ENCODE results near the gene HOMER3. TPM values are rescaled to one million over a fixed set of nuclear protein-coding genes. Genes with fewer than 3 reads are reported as not detected.

The HOMER3 gene
- polyA plus RNA-seq, 3 donors = 45.1 to 88.1 (median 49.4) TPM

DNA sequence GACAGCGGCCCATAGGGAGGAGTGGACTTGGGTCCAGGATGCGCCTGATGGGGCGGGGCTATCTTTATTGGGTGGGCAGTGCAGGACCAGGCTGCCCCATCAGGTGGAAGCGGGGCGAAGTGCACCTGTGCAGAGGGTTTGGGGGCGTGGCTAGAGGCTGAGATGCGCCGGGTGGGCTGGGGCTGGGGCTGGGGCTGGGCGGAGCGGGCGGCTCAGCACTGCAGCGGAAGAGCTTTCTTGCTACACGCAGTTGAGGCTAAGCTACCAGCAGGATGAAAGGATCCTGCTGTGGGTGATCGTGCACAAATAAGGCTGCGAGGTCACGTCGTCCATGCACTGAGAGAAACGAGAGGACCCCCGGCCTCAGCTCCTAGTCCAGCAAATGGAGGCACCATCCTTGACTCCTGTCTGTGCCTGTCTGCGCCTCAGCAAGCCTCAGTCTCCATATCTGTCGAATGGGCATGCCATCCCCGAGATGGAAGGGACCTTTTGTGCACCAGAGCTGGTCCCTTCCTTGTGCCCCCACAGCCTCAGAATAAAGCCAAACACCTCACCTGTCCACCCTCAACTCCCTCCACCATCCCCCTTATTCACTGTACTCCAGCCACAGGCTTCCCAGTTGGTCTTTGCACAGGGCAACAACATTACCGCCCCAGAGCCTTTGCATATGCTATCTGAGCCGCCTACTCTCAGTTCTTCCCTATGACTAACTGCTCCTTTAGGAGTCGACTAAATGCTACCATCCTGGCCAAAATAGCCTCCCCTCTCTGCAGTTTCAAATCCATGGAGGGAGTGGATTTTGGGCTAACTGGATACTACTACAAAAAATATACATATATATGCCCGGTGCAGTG is 21.0 kb upstream of the HOMER3 start:
- no peaks in the 10 kb centered on the region for H3K27me3 ChIP-seq (ENCODE audit: control insufficient read depth in 2 of 2, insufficient read depth in 2 of 2, low read length in 2 of 2)
- 22% methylated on average over 24 of the region's 26 CpGs for WGBS (ENCODE audit: insufficient coverage)
- Mint-ChIP-seq H3K27ac (no peak overlapping the region), H3K4me3 (peak overlapping the region; percentile 12 to 65), H3K9me3 (no peaks in the 10 kb centered on the region), H3K4me1 (peaks cover 27% of the 10 kb centered on the region), H3K27me3 (ENCODE audit: low read depth in 3 of 3) (peaks cover 2 to 12% (median 2%) of the 10 kb centered on the region in 3 donors), H3K36me3 (no peaks in the 10 kb centered on the region)
- H3K9ac ChIP-seq (ENCODE audit: insufficient read depth, low read length, poor library complexity, severe bottlenecking) = no peak overlapping the region
- H3K9me3 ChIP-seq (replicated peaks in 1 of 2; ENCODE audit: control insufficient read depth in 1 of 2, insufficient read depth in 1 of 2, low read length in 2 of 2) = no peaks in the 10 kb centered on the region
- peaks cover 21 to 30% of the 10 kb centered on the region in 2 donors for H3K4me1 ChIP-seq (ENCODE audit: control insufficient read depth in 1 of 2, insufficient read depth in 2 of 2, low read length in 2 of 2)
- peak overlapping the region; percentile 50 for H3K4me2 ChIP-seq (replicated peaks; ENCODE audit: extremely low read depth, low read length, poor library complexity, severe bottlenecking)
- H3K4me3 ChIP-seq (replicated peaks in 1 of 3; ENCODE audit: low read depth in 2 of 3, low read length in 3 of 3) = peak overlapping the region in 1 of 3 experiments; percentile 43
- H3K27ac ChIP-seq (ENCODE audit: low read depth in 1 of 2, low read length in 2 of 2) = no peak overlapping the region
- TF ChIP-seq, protein P1, sequence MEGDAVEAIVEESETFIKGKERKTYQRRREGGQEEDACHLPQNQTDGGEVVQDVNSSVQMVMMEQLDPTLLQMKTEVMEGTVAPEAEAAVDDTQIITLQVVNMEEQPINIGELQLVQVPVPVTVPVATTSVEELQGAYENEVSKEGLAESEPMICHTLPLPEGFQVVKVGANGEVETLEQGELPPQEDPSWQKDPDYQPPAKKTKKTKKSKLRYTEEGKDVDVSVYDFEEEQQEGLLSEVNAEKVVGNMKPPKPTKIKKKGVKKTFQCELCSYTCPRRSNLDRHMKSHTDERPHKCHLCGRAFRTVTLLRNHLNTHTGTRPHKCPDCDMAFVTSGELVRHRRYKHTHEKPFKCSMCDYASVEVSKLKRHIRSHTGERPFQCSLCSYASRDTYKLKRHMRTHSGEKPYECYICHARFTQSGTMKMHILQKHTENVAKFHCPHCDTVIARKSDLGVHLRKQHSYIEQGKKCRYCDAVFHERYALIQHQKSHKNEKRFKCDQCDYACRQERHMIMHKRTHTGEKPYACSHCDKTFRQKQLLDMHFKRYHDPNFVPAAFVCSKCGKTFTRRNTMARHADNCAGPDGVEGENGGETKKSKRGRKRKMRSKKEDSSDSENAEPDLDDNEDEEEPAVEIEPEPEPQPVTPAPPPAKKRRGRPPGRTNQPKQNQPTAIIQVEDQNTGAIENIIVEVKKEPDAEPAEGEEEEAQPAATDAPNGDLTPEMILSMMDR (IDR thresholded peaks at IDR 0.05) = no peak
- H2AFZ ChIP-seq (ENCODE audit: insufficient read depth, low read depth, low read length, poor library complexity, severe bottlenecking) = peak overlapping the region; percentile 51
- no peak for DNase-seq
- no peaks in the 10 kb centered on the region for H3K79me2 ChIP-seq (ENCODE audit: insufficient read depth, low read length)
- intact Hi-C loops (cut with micrococcal nuclease) = no loop called here
- H3K36me3 ChIP-seq (replicated peaks in 1 of 2; ENCODE audit: control insufficient read depth in 1 of 2, insufficient read depth in 2 of 2, low read length in 2 of 2) = no peaks in the 10 kb centered on the region
- H4K20me1 ChIP-seq (ENCODE audit: insufficient read depth, low read length) = no peaks in the 10 kb centered on the region

DNA sequence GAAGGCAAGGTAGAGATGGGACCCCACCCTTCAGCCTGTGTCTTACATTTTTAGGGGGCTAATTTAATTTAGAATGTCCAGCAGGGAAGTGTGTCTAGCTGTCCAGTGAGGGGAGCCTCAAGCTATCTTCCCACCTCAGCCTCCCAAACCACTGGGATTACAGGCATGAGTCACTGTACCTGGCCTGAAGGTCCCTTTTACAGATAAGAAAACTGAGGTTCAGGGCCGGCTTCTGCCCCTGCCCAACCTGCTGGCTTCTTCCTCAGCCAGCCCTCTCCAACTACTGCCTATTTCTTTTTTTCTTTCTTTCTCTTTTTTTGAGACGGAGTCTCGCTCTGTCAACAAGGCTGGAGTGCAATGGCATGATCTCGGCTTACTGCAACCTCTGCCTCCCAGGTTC is 19.4 kb upstream of the HOMER3 start:
- TF ChIP-seq, protein P1 (IDR thresholded peaks at IDR 0.05) = no peak
- Histone ChIP-seq H3K27ac (ENCODE audit: low read depth in 1 of 2, low read length in 2 of 2) (no peak overlapping the region), H3K4me3 (replicated peaks in 1 of 3; ENCODE audit: low read depth in 2 of 3, low read length in 3 of 3) (no peak overlapping the region), H3K27me3 (ENCODE audit: control insufficient read depth in 2 of 2, insufficient read depth in 2 of 2, low read length in 2 of 2) (no peaks in the 10 kb centered on the region), H3K9ac (ENCODE audit: insufficient read depth, low read length, poor library complexity, severe bottlenecking) (no peak overlapping the region), H2AFZ (ENCODE audit: insufficient read depth, low read depth, low read length, poor library complexity, severe bottlenecking) (no peak overlapping the region), H3K4me1 (ENCODE audit: control insufficient read depth in 1 of 2, insufficient read depth in 2 of 2, low read length in 2 of 2) (peaks cover 9 to 15% of the 10 kb centered on the region in 2 donors), H3K4me2 (replicated peaks; ENCODE audit: extremely low read depth, low read length, poor library complexity, severe bottlenecking) (no peak overlapping the region), H3K79me2 (ENCODE audit: insufficient read depth, low read length) (no peaks in the 10 kb centered on the region), H4K20me1 (ENCODE audit: insufficient read depth, low read length) (no peaks in the 10 kb centered on the region), H3K9me3 (replicated peaks in 1 of 2; ENCODE audit: control insufficient read depth in 1 of 2, insufficient read depth in 1 of 2, low read length in 2 of 2) (no peaks in the 10 kb centered on the region), H3K36me3 (replicated peaks in 1 of 2; ENCODE audit: control insufficient read depth in 1 of 2, insufficient read depth in 2 of 2, low read length in 2 of 2) (no peaks in the 10 kb centered on the region)
- Mint-ChIP-seq H3K4me3 (no peak overlapping the region), H3K27me3 (ENCODE audit: low read depth in 3 of 3) (peaks cover 3 to 12% (median 4%) of the 10 kb centered on the region in 3 donors), H3K9me3 (peaks cover 0 to 2% (median 0%) of the 10 kb centered on the region in 7 donors), H3K27ac (no peak overlapping the region), H3K36me3 (no peaks in the 10 kb centered on the region), H3K4me1 (peaks cover 13% of the 10 kb centered on the region)
- intact Hi-C loops (cut with micrococcal nuclease) = no loop called here
- WGBS (ENCODE audit: insufficient coverage) = 94% methylated on average over 4 of the region's 4 CpGs
- DNase-seq = no peak
